ENCODE results near the gene UBE4B. TPM values are rescaled to one million over a fixed set of nuclear protein-coding genes. Genes with fewer than 3 reads are reported as not detected.

UBE4B gene
- total and polyA plus RNA-seq, 2 experiments from 2014 or later, result 18.7 to 41.1 TPM

DNA sequence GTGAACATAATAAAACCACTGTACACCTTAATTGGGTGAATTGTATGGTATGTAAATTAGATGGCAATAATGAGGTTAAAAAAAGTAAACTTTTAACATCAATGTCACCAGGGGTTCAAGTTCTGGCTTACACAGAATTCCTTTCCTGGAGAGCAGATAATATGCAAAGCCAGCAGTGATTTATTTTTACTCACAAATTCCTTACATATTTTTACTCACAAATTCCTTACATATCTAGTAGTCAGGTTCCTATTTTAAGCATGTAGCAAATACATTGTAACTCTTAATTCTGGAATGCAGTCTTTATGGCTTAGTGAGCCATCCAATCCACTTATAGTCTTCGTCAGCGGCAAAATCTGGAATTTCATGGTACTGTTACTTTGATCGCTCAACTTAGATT is 1.3 kb upstream of the UBE4B start:
- Histone ChIP-seq H3K4me2 (no peak overlapping the region), H3K9me3 (ENCODE audit: low read depth) (no peaks in the 10 kb centered on the region), H3K4me3 (no peak overlapping the region), H3K36me3 (replicated peaks; ENCODE audit: insufficient read depth, low read depth) (no peaks in the 10 kb centered on the region), H3K27me3 (no peaks in the 10 kb centered on the region), H2AFZ (no peak overlapping the region), H3K27ac (no peak overlapping the region), H3K4me1 (ENCODE audit: insufficient read depth) (peaks cover 4% of the 10 kb centered on the region), H3K79me2 (peaks cover 28% of the 10 kb centered on the region), H3K9me2 (replicated peaks; ENCODE audit: insufficient read depth) (no peaks in the 10 kb centered on the region), H4K20me1 (ENCODE audit: insufficient read depth, poor library complexity, severe bottlenecking) (no peaks in the 10 kb centered on the region)
- no peak for DNase-seq (ENCODE audit: low spot score)
- 69% methylated on average over 3 of the region's 3 CpGs for WGBS (ENCODE audit: low lambda C conversion rate, missing lambda C conversion rate)
- TF ChIP-seq EZH2phosphoT487 (IDR thresholded peaks at IDR 0.05; ENCODE audit: low read depth, severe bottlenecking, unreplicated experiment), result no peak
- TF ChIP-seq, protein P1, sequence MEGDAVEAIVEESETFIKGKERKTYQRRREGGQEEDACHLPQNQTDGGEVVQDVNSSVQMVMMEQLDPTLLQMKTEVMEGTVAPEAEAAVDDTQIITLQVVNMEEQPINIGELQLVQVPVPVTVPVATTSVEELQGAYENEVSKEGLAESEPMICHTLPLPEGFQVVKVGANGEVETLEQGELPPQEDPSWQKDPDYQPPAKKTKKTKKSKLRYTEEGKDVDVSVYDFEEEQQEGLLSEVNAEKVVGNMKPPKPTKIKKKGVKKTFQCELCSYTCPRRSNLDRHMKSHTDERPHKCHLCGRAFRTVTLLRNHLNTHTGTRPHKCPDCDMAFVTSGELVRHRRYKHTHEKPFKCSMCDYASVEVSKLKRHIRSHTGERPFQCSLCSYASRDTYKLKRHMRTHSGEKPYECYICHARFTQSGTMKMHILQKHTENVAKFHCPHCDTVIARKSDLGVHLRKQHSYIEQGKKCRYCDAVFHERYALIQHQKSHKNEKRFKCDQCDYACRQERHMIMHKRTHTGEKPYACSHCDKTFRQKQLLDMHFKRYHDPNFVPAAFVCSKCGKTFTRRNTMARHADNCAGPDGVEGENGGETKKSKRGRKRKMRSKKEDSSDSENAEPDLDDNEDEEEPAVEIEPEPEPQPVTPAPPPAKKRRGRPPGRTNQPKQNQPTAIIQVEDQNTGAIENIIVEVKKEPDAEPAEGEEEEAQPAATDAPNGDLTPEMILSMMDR (IDR thresholded peaks at IDR 0.05; ENCODE audit: poor library complexity), result no peak
- no peak for TF ChIP-seq EZH2 (IDR thresholded peaks at IDR 0.05; ENCODE audit: borderline replicate concordance)

DNA sequence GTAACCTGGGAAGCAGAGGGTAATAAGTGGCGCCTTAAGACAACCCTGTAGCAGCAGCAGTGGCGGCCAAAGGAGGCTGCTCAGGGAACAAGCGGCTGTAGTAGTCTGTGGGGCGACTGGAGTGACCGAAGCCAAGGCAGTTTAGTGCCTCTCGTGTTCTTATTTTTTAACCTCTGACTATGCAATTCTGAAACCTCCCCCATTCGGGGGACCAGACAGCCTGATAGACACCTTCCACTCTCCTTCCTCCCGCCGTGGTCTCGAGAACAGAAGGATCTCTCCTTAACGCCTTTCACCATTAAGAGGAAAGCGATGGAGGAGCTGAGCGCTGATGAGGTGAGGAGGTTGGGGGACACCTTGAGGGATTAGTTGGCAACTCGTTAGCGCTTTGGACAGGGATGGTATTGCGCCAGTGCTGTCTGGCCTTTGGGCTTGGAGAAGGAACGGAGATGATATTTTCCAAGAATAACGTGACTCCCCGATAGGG is 644 bp downstream of the UBE4B start:
- Histone ChIP-seq H3K36me3 (replicated peaks; ENCODE audit: insufficient read depth, low read depth) (no peaks in the 10 kb centered on the region), H3K4me3 (peak overlapping the region; percentile 92), H3K9me3 (ENCODE audit: low read depth) (no peaks in the 10 kb centered on the region), H3K4me1 (ENCODE audit: insufficient read depth) (peaks cover 4% of the 10 kb centered on the region), H2AFZ (peak overlapping the region; percentile 67), H3K79me2 (peaks cover 47% of the 10 kb centered on the region), H3K27ac (peak overlapping the region; percentile 87), H3K4me2 (peak overlapping the region; percentile 89), H4K20me1 (ENCODE audit: insufficient read depth, poor library complexity, severe bottlenecking) (no peaks in the 10 kb centered on the region), H3K9me2 (replicated peaks; ENCODE audit: insufficient read depth) (no peaks in the 10 kb centered on the region), H3K27me3 (no peaks in the 10 kb centered on the region)
- TF ChIP-seq EZH2phosphoT487 (IDR thresholded peaks at IDR 0.05; ENCODE audit: low read depth, severe bottlenecking, unreplicated experiment), result no peak
- TF ChIP-seq, protein P1 (IDR thresholded peaks at IDR 0.05; ENCODE audit: poor library complexity), result no peak
- no peak for TF ChIP-seq EZH2 (IDR thresholded peaks at IDR 0.05; ENCODE audit: borderline replicate concordance)
- WGBS (ENCODE audit: low lambda C conversion rate, missing lambda C conversion rate), result under 1% methylated on average over 19 of the region's 19 CpGs
- peak; percentile 58 for DNase-seq (ENCODE audit: low spot score)

DNA sequence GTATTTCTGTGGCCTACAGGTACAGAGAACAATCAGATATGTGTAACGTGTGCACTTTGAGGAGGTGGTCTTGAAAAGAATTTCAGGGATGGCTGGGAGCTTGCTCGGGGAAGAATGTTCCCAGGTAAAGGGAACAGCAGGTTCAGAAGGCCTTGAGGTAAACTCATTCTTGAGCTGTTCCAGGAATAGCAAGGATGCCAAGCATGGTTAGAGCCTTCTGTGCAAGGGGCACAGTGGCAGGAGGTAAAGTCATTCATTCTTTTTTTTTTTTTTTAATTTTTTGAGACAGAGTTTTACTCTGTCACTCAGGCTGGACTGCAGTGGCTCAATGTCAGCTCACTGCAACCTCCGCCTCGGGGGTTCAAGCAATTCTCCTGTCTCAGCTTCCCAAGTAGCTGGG is 10.0 kb downstream of the UBE4B start:
- no peaks in the 10 kb centered on the region for H3K9me3 ChIP-seq (ENCODE audit: low read depth)
- H3K4me3 ChIP-seq, result no peak overlapping the region
- no peak overlapping the region for H3K27ac ChIP-seq
- peaks cover 99% of the 10 kb centered on the region for H3K79me2 ChIP-seq
- no peak for DNase-seq (ENCODE audit: low spot score)
- H3K27me3 ChIP-seq, result no peaks in the 10 kb centered on the region
- 91% methylated on average over 4 of the region's 4 CpGs for WGBS (ENCODE audit: low lambda C conversion rate, missing lambda C conversion rate)
- peaks cover 15% of the 10 kb centered on the region for H4K20me1 ChIP-seq (ENCODE audit: insufficient read depth, poor library complexity, severe bottlenecking)
- H2AFZ ChIP-seq, result no peak overlapping the region
- no peak overlapping the region for H3K4me2 ChIP-seq
- no peaks in the 10 kb centered on the region for H3K36me3 ChIP-seq (replicated peaks; ENCODE audit: insufficient read depth, low read depth)
- H3K4me1 ChIP-seq (ENCODE audit: insufficient read depth), result peaks cover 12% of the 10 kb centered on the region
- no peaks in the 10 kb centered on the region for H3K9me2 ChIP-seq (replicated peaks; ENCODE audit: insufficient read depth)
- TF ChIP-seq EZH2phosphoT487 (IDR thresholded peaks at IDR 0.05; ENCODE audit: low read depth, severe bottlenecking, unreplicated experiment) (no peak), EZH2 (IDR thresholded peaks at IDR 0.05; ENCODE audit: borderline replicate concordance) (no peak)
- TF ChIP-seq, protein P1 (IDR thresholded peaks at IDR 0.05; ENCODE audit: poor library complexity), result no peak

Measured in hepatocyte (in vitro differentiated cells).